GM19328 (cell line): ENCODE results near the gene MCF2L.

Experiments used
- ATAC-seq: cut with Tn5 transposase; IDR thresholded peaks from one replicate; pipeline ENCODE4 v1.9.1; 2021; ENCODE audit warnings: mild to moderate bottlenecking, moderate library complexity; ENCODE audit not compliant: unreplicated experiment

Gene MCF2L

GRCh38 chr13:112962911-112963625 is 5.9 kb upstream of the MCF2L start:
- no peak for ATAC-seq

GRCh38 chr13:112963641-112964040 is 5.4 kb upstream of the MCF2L start:
- ATAC-seq = no peak

GRCh38 chr13:112964971-112965492 is 4.0 kb upstream of the MCF2L start:
- no peak for ATAC-seq

GRCh38 chr13:112965573-112966115 is 3.4 kb upstream of the MCF2L start:
- ATAC-seq = no peak

GRCh38 chr13:112966776-112967175 is 2.2 kb upstream of the MCF2L start:
- ATAC-seq = no peak

GRCh38 chr13:112967686-112968379 is 1.2 kb upstream of the MCF2L start:
- ATAC-seq = no peak

- no peak for ATAC-seq
Observed at GRCh38 chr13:112968380-112968909, 569 bp upstream of the MCF2L start.

GRCh38 chr13:112969692-112970338 is 801 bp downstream of the MCF2L start:
- ATAC-seq = no peak

- no peak for ATAC-seq
Observed at GRCh38 chr13:112970552-112971287, 1.7 kb downstream of the MCF2L start.

GRCh38 chr13:112971288-112971643 is 2.3 kb downstream of the MCF2L start:
- no peak for ATAC-seq

- no peak for ATAC-seq
Observed at GRCh38 chr13:112972258-112972657, 3.2 kb downstream of the MCF2L start.

GRCh38 chr13:112972867-112973576 is 4.0 kb downstream of the MCF2L start:
- ATAC-seq = no peak

- no peak for ATAC-seq
Observed at GRCh38 chr13:112973577-112973951, 4.5 kb downstream of the MCF2L start.

- ATAC-seq = no peak
Observed at GRCh38 chr13:112974125-112974524, 5.1 kb downstream of the MCF2L start.

- no peak for ATAC-seq
Observed at GRCh38 chr13:112974671-112975070, 5.7 kb downstream of the MCF2L start.

- ATAC-seq = no peak
Observed at GRCh38 chr13:112975401-112975939, 6.5 kb downstream of the MCF2L start.

- no peak for ATAC-seq
Observed at GRCh38 chr13:112976526-112976925, 7.5 kb downstream of the MCF2L start.

GRCh38 chr13:112977091-112977490 is 8.1 kb downstream of the MCF2L start:
- no peak for ATAC-seq

GRCh38 chr13:112977525-112977924 is 8.5 kb downstream of the MCF2L start:
- no peak for ATAC-seq
